Ascending aorta (tissue), 2 donors: ENCODE results near the gene GPC3. TPM values are rescaled to one million over a fixed set of nuclear protein-coding genes. Genes with fewer than 3 reads are reported as not detected.
"Not testable (repeated sequence)": the region's sequence is repeated elsewhere in the genome, so short reads cannot be mapped to it uniquely, and the experiment has no call there.

ENCODE experiments used
- DNase-seq, 2 donors: peaks; one replicate each; pipeline ENCODE4 v3.0.0-alpha.2; 2019; ENCODE audit warnings: low spot score in 2 of 2
- H3K27ac ChIP-seq, 2 donors: fragments of 200-600 bp; sonication (generic); one replicate each; pipeline ENCODE4 v1.5.1; 2016 to 2017; ENCODE audit warnings: mild to moderate bottlenecking in 1 of 2
- H3K27me3 ChIP-seq: fragments of 200-600 bp; sonication (generic); one replicate; pipeline ENCODE4 v1.5.1; 2017
- H3K36me3 ChIP-seq, 2 donors: fragments of 200-600 bp; sonication (generic); one replicate each; pipeline ENCODE4 v1.5.1; 2016
- H3K4me1 ChIP-seq, 2 donors: fragments of 200-600 bp; sonication (generic); one replicate each; pipeline ENCODE4 v1.5.1; 2016 to 2017; ENCODE audit warnings: mild to moderate bottlenecking in 1 of 2
- H3K4me3 ChIP-seq, 2 donors: fragments of 200-600 bp; sonication (generic); one replicate each; pipeline ENCODE4 v1.5.1; 2016 to 2017; ENCODE audit warnings: mild to moderate bottlenecking in 1 of 2
- H3K9me3 ChIP-seq, 2 donors: fragments of 200-600 bp; sonication (generic); one replicate each; pipeline ENCODE4 v1.5.1; 2016
- CTCF ChIP-seq, 3 experiments: fragments of 200-600 bp in 2 of 3; fragments of 450-650 bp in 1 of 3; sonication (generic) in 2 of 3; IDR thresholded peaks; one replicate each; pipeline ENCODE4 v1.5.1; 2016 to 2019; ENCODE audit warnings: antibody characterized with exemption in 3 of 3, mild to moderate bottlenecking in 1 of 3, moderate library complexity in 1 of 3
- intact Hi-C: fragments of 100-400 bp; cut with DNase I; formaldehyde crosslinking; loops from one replicate; pipeline ENCODE4 v1.15.1; 2023
- total RNA-seq: library from RNA; depleted of rRNA; stranded (reverse); fragments of >200 nt; gene quantifications from one replicate; pipeline ENCODE4 v1.1.0, GENCODE V29; 2016

GPC3 gene
- total RNA-seq, 1 donor from 2014 or later, result 0.75 TPM

- no peaks in the 10 kb centered on the region for H3K4me1 ChIP-seq
- H3K36me3 ChIP-seq, result no peaks in the 10 kb centered on the region
- no peak overlapping the region for H3K27ac ChIP-seq
- H3K4me3 ChIP-seq, result no peak overlapping the region
- no peaks in the 10 kb centered on the region for H3K9me3 ChIP-seq
- DNase-seq, result no peak
- intact Hi-C loops, result no loop called here
- TF ChIP-seq CTCF (IDR thresholded peaks at IDR 0.05), result no peak
- no peaks in the 10 kb centered on the region for H3K27me3 ChIP-seq
Observed at GRCh38 chrX:133991814-133992213, 6.4 kb upstream of the GPC3 start.

- H3K36me3 ChIP-seq, H3K27me3 ChIP-seq, H3K4me1 ChIP-seq, intact Hi-C loops, H3K27ac ChIP-seq, DNase-seq, H3K9me3 ChIP-seq, H3K4me3 ChIP-seq: not testable (repeated sequence)
Observed at GRCh38 chrX:133991057-133991456, 5.7 kb upstream of the GPC3 start.

- intact Hi-C loops, result no loop called here
- Histone ChIP-seq H3K4me1 (no peaks in the 10 kb centered on the region), H3K27ac (no peak overlapping the region), H3K4me3 (no peak overlapping the region), H3K36me3 (no peaks in the 10 kb centered on the region), H3K27me3 (no peaks in the 10 kb centered on the region), H3K9me3 (no peaks in the 10 kb centered on the region)
- no peak for TF ChIP-seq CTCF (IDR thresholded peaks at IDR 0.05)
- no peak for DNase-seq
Observed at GRCh38 chrX:133989993-133990392, 4.6 kb upstream of the GPC3 start.

- H3K4me3 ChIP-seq, result no peak overlapping the region
- H3K27me3 ChIP-seq, result no peaks in the 10 kb centered on the region
- no peaks in the 10 kb centered on the region for H3K4me1 ChIP-seq
- no peak overlapping the region for H3K27ac ChIP-seq
- H3K9me3 ChIP-seq, result no peaks in the 10 kb centered on the region
- no peak for TF ChIP-seq CTCF (IDR thresholded peaks at IDR 0.05)
- intact Hi-C loops, result no loop called here
- no peak for DNase-seq
- no peaks in the 10 kb centered on the region for H3K36me3 ChIP-seq
Observed at GRCh38 chrX:133989490-133989889, 4.1 kb upstream of the GPC3 start.

- H3K27ac ChIP-seq, result no peak overlapping the region
- H3K9me3 ChIP-seq, result no peaks in the 10 kb centered on the region
- intact Hi-C loops, result no loop called here
- H3K36me3 ChIP-seq, result no peaks in the 10 kb centered on the region
- no peaks in the 10 kb centered on the region for H3K4me1 ChIP-seq
- no peak overlapping the region for H3K4me3 ChIP-seq
- no peaks in the 10 kb centered on the region for H3K27me3 ChIP-seq
- no peak for DNase-seq
- TF ChIP-seq CTCF (IDR thresholded peaks at IDR 0.05), result no peak
Observed at GRCh38 chrX:133988010-133988409, 2.6 kb upstream of the GPC3 start.

GRCh38 chrX:133987188-133987587 is 1.8 kb upstream of the GPC3 start:
- H3K4me1 ChIP-seq, result no peaks in the 10 kb centered on the region
- H3K9me3 ChIP-seq, result no peaks in the 10 kb centered on the region
- TF ChIP-seq CTCF (IDR thresholded peaks at IDR 0.05), result no peak
- H3K27me3 ChIP-seq, result no peaks in the 10 kb centered on the region
- H3K36me3 ChIP-seq, result no peaks in the 10 kb centered on the region
- no peak for DNase-seq
- intact Hi-C loops, result no loop called here
- H3K27ac ChIP-seq, result no peak overlapping the region
- H3K4me3 ChIP-seq, result no peak overlapping the region
